ENCODE measurements around the gene PDPK1.
"Not testable (repeated sequence)": the region's sequence is repeated elsewhere in the genome, so short reads cannot be mapped to it uniquely, and the experiment has no call there.

The PDPK1 gene

GRCh38 chr16:2595393-2596205 is 57.8 kb downstream of the PDPK1 start:
- no peak for DNase-seq

GRCh38 chr16:2596747-2597559 is 59.1 kb downstream of the PDPK1 start:
- no peak for DNase-seq

- no peak for DNase-seq
Measured at GRCh38 chr16:2597560-2597902, 59.7 kb downstream of the PDPK1 start.

- DNase-seq = no peak
Measured at GRCh38 chr16:2598133-2598641, 60.4 kb downstream of the PDPK1 start.

GRCh38 chr16:2598723-2599122 is 60.9 kb downstream of the PDPK1 start:
- DNase-seq = no peak

GRCh38 chr16:2599165-2599564 is 61.3 kb downstream of the PDPK1 start:
- DNase-seq = not testable (repeated sequence)

- not testable (repeated sequence) for DNase-seq
Measured at GRCh38 chr16:2599785-2600184, 62.0 kb downstream of the PDPK1 start.

GRCh38 chr16:2601301-2602025 is 63.6 kb downstream of the PDPK1 start:
- not testable (repeated sequence) for DNase-seq

- DNase-seq = not testable (repeated sequence)
Measured at GRCh38 chr16:2602175-2602574, 64.4 kb downstream of the PDPK1 start.

GRCh38 chr16:2603165-2604015 is 65.6 kb downstream of the PDPK1 start:
- peak; percentile 84 to 86 for DNase-seq

- peak in 1 of 2 donors; percentile 8 for DNase-seq
Measured at GRCh38 chr16:2604016-2604369, 66.2 kb downstream of the PDPK1 start.

GRCh38 chr16:2606820-2607219 is 69.0 kb downstream of the PDPK1 start:
- not testable (repeated sequence) for DNase-seq

- not testable (repeated sequence) for DNase-seq
Measured at GRCh38 chr16:2609345-2609744, 71.5 kb downstream of the PDPK1 start.

- no peak for DNase-seq
Measured at GRCh38 chr16:2609827-2610470, 72.1 kb downstream of the PDPK1 start.

GRCh38 chr16:2610781-2611498 is 73.1 kb downstream of the PDPK1 start:
- DNase-seq = no peak

- DNase-seq = no peak
Measured at GRCh38 chr16:2611499-2611862, 73.7 kb downstream of the PDPK1 start.

- not testable (repeated sequence) for DNase-seq
Measured at GRCh38 chr16:2611877-2612276, 74.1 kb downstream of the PDPK1 start.

- DNase-seq = not testable (repeated sequence)
Measured at GRCh38 chr16:2613251-2613650, 75.4 kb downstream of the PDPK1 start.

GRCh38 chr16:2614761-2615191 is 77.0 kb downstream of the PDPK1 start:
- DNase-seq = no peak

GRCh38 chr16:2618964-2619363 is 81.1 kb downstream of the PDPK1 start:
- not testable (repeated sequence) for DNase-seq

GRCh38 chr16:2619628-2620027 is 81.8 kb downstream of the PDPK1 start:
- DNase-seq = peak in 1 of 2 donors; percentile 18
